ENCODE data around the gene INSL6. TPM values are rescaled to one million over a fixed set of nuclear protein-coding genes. Genes with fewer than 3 reads are reported as not detected.

The INSL6 gene
- total and polyA plus RNA-seq, 2 donors (not counting 1 experiment from before 2014, with no cell fraction given), result not detected

- Histone ChIP-seq H2AFZ (ENCODE audit: low read length) (no peak overlapping the region), H3K27me3 (ENCODE audit: control insufficient read depth, insufficient read depth, low read length) (no peaks in the 10 kb centered on the region), H3K9ac (ENCODE audit: insufficient read depth, low read length) (no peak overlapping the region), H4K20me1 (ENCODE audit: control insufficient read depth, extremely low read depth, insufficient read depth, low read length) (no peaks in the 10 kb centered on the region), H3K36me3 (ENCODE audit: control insufficient read depth, insufficient read depth, low read length) (no peaks in the 10 kb centered on the region), H3K27ac (ENCODE audit: insufficient read depth, low read length) (no peak overlapping the region), H3K79me2 (ENCODE audit: control insufficient read depth, insufficient read depth, low read length) (no peaks in the 10 kb centered on the region), H3K4me3 (replicated peaks in 1 of 4; ENCODE audit: control extremely low read depth in 1 of 4, insufficient read depth in 1 of 4, low read depth in 3 of 4, low read length in 4 of 4) (no peak overlapping the region), H3K9me3 (ENCODE audit: control insufficient read depth, insufficient read depth, low read depth, low read length) (no peaks in the 10 kb centered on the region), H3K4me1 (ENCODE audit: control insufficient read depth, extremely low read depth, insufficient read depth, low read length) (no peaks in the 10 kb centered on the region), H3K4me2 (ENCODE audit: extremely low read depth, insufficient read depth, low read length) (no peak overlapping the region)
- TF ChIP-seq CTCF (conservative IDR thresholded peaks at IDR 0.05 in 1 of 2, IDR thresholded peaks at IDR 0.05 in 1 of 2; ENCODE audit: low read depth in 1 of 2, low read length in 2 of 2) (no peak), EZH2 (IDR thresholded peaks at IDR 0.05; ENCODE audit: low read length, missing control alignments) (no peak)
- DNase-seq (ENCODE audit: low read depth in 2 of 2), result no peak
These were observed 62.9 kb downstream of the INSL6 start for GRCh38 chr9:5122516-5122915.

- no peak for TF ChIP-seq CTCF (conservative IDR thresholded peaks at IDR 0.05 in 1 of 2, IDR thresholded peaks at IDR 0.05 in 1 of 2; ENCODE audit: low read depth in 1 of 2, low read length in 2 of 2)
- TF ChIP-seq EZH2 (IDR thresholded peaks at IDR 0.05; ENCODE audit: low read length, missing control alignments), result no peak
- H3K4me1 ChIP-seq (ENCODE audit: control insufficient read depth, extremely low read depth, insufficient read depth, low read length), result no peaks in the 10 kb centered on the region
- H3K9ac ChIP-seq (ENCODE audit: insufficient read depth, low read length), result no peak overlapping the region
- no peaks in the 10 kb centered on the region for H3K79me2 ChIP-seq (ENCODE audit: control insufficient read depth, insufficient read depth, low read length)
- H3K36me3 ChIP-seq (ENCODE audit: control insufficient read depth, insufficient read depth, low read length), result no peaks in the 10 kb centered on the region
- no peak overlapping the region for H3K27ac ChIP-seq (ENCODE audit: insufficient read depth, low read length)
- H2AFZ ChIP-seq (ENCODE audit: low read length), result no peak overlapping the region
- no peaks in the 10 kb centered on the region for H4K20me1 ChIP-seq (ENCODE audit: control insufficient read depth, extremely low read depth, insufficient read depth, low read length)
- DNase-seq (ENCODE audit: low read depth in 2 of 2), result no peak
- no peaks in the 10 kb centered on the region for H3K27me3 ChIP-seq (ENCODE audit: control insufficient read depth, insufficient read depth, low read length)
- H3K4me3 ChIP-seq (replicated peaks in 1 of 4; ENCODE audit: control extremely low read depth in 1 of 4, insufficient read depth in 1 of 4, low read depth in 3 of 4, low read length in 4 of 4), result no peak overlapping the region
- no peaks in the 10 kb centered on the region for H3K9me3 ChIP-seq (ENCODE audit: control insufficient read depth, insufficient read depth, low read depth, low read length)
- H3K4me2 ChIP-seq (ENCODE audit: extremely low read depth, insufficient read depth, low read length), result no peak overlapping the region
These were observed 63.3 kb downstream of the INSL6 start for GRCh38 chr9:5122116-5122515.

- H3K4me1 ChIP-seq (ENCODE audit: control insufficient read depth, extremely low read depth, insufficient read depth, low read length), result no peaks in the 10 kb centered on the region
- H3K27me3 ChIP-seq (ENCODE audit: control insufficient read depth, insufficient read depth, low read length), result no peaks in the 10 kb centered on the region
- no peak for DNase-seq (ENCODE audit: low read depth in 2 of 2)
- H3K36me3 ChIP-seq (ENCODE audit: control insufficient read depth, insufficient read depth, low read length), result peaks cover 14% of the 10 kb centered on the region
- TF ChIP-seq CTCF (conservative IDR thresholded peaks at IDR 0.05 in 1 of 2, IDR thresholded peaks at IDR 0.05 in 1 of 2; ENCODE audit: low read depth in 1 of 2, low read length in 2 of 2) (no peak), EZH2 (IDR thresholded peaks at IDR 0.05; ENCODE audit: low read length, missing control alignments) (no peak)
- H4K20me1 ChIP-seq (ENCODE audit: control insufficient read depth, extremely low read depth, insufficient read depth, low read length), result no peaks in the 10 kb centered on the region
- no peaks in the 10 kb centered on the region for H3K79me2 ChIP-seq (ENCODE audit: control insufficient read depth, insufficient read depth, low read length)
- H3K27ac ChIP-seq (ENCODE audit: insufficient read depth, low read length), result no peak overlapping the region
- H3K4me3 ChIP-seq (replicated peaks in 1 of 4; ENCODE audit: control extremely low read depth in 1 of 4, insufficient read depth in 1 of 4, low read depth in 3 of 4, low read length in 4 of 4), result no peak overlapping the region
- H3K9me3 ChIP-seq (ENCODE audit: control insufficient read depth, insufficient read depth, low read depth, low read length), result no peaks in the 10 kb centered on the region
- no peak overlapping the region for H3K4me2 ChIP-seq (ENCODE audit: extremely low read depth, insufficient read depth, low read length)
- no peak overlapping the region for H2AFZ ChIP-seq (ENCODE audit: low read length)
- no peak overlapping the region for H3K9ac ChIP-seq (ENCODE audit: insufficient read depth, low read length)
These were observed 71.3 kb downstream of the INSL6 start for GRCh38 chr9:5113994-5114748.

Other genes starting within 250 kb of the INSL6 start
- 13.4 TPM in 2 replicates for gene JAK2, start 200.4 kb downstream of the INSL6 start, total RNA-seq
- gene JAK2, start 200.4 kb downstream of the INSL6 start, polyA plus RNA-seq, result 5.0 and 5.7 TPM in 2 replicates
- not detected in 2 replicates for gene INSL4, start 45.8 kb upstream of the INSL6 start, total RNA-seq
- not detected in 2 replicates for gene INSL4, start 45.8 kb upstream of the INSL6 start, polyA plus RNA-seq
- gene RLN2, start 119.1 kb upstream of the INSL6 start, total RNA-seq, result not detected in 2 replicates
- not detected in 2 replicates for gene RLN2, start 119.1 kb upstream of the INSL6 start, polyA plus RNA-seq
- gene RLN1, start 154.2 kb upstream of the INSL6 start, total RNA-seq, result not detected in 2 replicates
- not detected in 2 replicates for gene RLN1, start 154.2 kb upstream of the INSL6 start, polyA plus RNA-seq

Measured in fibroblast of lung (primary cell).